Measurements from ENCODE around the gene GMPR2.

Gene GMPR2

GRCh38 chr14:24232645-24233537, at the start of gene GMPR2:
Gene GMPR2 (plus strand): TSS chr14:24232929. CDS start chr14:24233254, 325 bp downstream.
- DNase-seq (ENCODE audit: low spot score) = peak; percentile 41

GRCh38 chr14:24183014-24183481, 49.7 kb upstream of the GMPR2 start:
- DNase-seq (ENCODE audit: low spot score) = no peak

- DNase-seq (ENCODE audit: low spot score) = no peak
These were observed 48.4 kb upstream of the GMPR2 start for GRCh38 chr14:24184104-24184970.

- DNase-seq (ENCODE audit: low spot score) = no peak
These were observed 47.7 kb upstream of the GMPR2 start for GRCh38 chr14:24185026-24185425.

- DNase-seq (ENCODE audit: low spot score) = no peak
These were observed 47.0 kb upstream of the GMPR2 start for GRCh38 chr14:24185741-24186140.

- DNase-seq (ENCODE audit: low spot score) = no peak
These were observed 45.7 kb upstream of the GMPR2 start for GRCh38 chr14:24186831-24187538.

GRCh38 chr14:24187539-24187915, 45.2 kb upstream of the GMPR2 start:
- DNase-seq (ENCODE audit: low spot score) = no peak

GRCh38 chr14:24188251-24189058, 44.3 kb upstream of the GMPR2 start, which contains the start of gene IPO4:
Gene IPO4 (minus strand): TSS chr14:24188816. CDS start chr14:24188787, 29 bp downstream.
- DNase-seq (ENCODE audit: low spot score) = peak; percentile 99

- DNase-seq (ENCODE audit: low spot score) = no peak
These were observed 43.7 kb upstream of the GMPR2 start for GRCh38 chr14:24189059-24189375.

- DNase-seq (ENCODE audit: low spot score) = no peak
These were observed 43.3 kb upstream of the GMPR2 start for GRCh38 chr14:24189460-24189859.

- no peak for DNase-seq (ENCODE audit: low spot score)
These were observed 42.3 kb upstream of the GMPR2 start for GRCh38 chr14:24190416-24190815.

- no peak for DNase-seq (ENCODE audit: low spot score)
These were observed 39.8 kb upstream of the GMPR2 start for GRCh38 chr14:24192933-24193332.

- no peak for DNase-seq (ENCODE audit: low spot score)
These were observed 38.4 kb upstream of the GMPR2 start for GRCh38 chr14:24194186-24194872.

GRCh38 chr14:24194873-24195185, 37.9 kb upstream of the GMPR2 start:
- DNase-seq (ENCODE audit: low spot score) = no peak

- DNase-seq (ENCODE audit: low spot score) = peak; percentile 90
These were observed 37.3 kb upstream of the GMPR2 start, which contains the start of gene TM9SF1 for GRCh38 chr14:24195186-24196070. Gene TM9SF1 (minus strand): TSS chr14:24195441. CDS start chr14:24195019, 422 bp downstream.

GRCh38 chr14:24196071-24197055, 36.4 kb upstream of the GMPR2 start:
- DNase-seq (ENCODE audit: low spot score) = peak; percentile 53

GRCh38 chr14:24197056-24197450, 35.7 kb upstream of the GMPR2 start:
- no peak for DNase-seq (ENCODE audit: low spot score)

- no peak for DNase-seq (ENCODE audit: low spot score)
These were observed 33.8 kb upstream of the GMPR2 start for GRCh38 chr14:24198814-24199524.
